ENCODE measurements around the gene SLC44A3. TPM values are rescaled to one million over a fixed set of nuclear protein-coding genes. Genes with fewer than 3 reads are reported as not detected.

Gene SLC44A3, protein sequence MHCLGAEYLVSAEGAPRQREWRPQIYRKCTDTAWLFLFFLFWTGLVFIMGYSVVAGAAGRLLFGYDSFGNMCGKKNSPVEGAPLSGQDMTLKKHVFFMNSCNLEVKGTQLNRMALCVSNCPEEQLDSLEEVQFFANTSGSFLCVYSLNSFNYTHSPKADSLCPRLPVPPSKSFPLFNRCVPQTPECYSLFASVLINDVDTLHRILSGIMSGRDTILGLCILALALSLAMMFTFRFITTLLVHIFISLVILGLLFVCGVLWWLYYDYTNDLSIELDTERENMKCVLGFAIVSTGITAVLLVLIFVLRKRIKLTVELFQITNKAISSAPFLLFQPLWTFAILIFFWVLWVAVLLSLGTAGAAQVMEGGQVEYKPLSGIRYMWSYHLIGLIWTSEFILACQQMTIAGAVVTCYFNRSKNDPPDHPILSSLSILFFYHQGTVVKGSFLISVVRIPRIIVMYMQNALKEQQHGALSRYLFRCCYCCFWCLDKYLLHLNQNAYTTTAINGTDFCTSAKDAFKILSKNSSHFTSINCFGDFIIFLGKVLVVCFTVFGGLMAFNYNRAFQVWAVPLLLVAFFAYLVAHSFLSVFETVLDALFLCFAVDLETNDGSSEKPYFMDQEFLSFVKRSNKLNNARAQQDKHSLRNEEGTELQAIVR
- 1 to 10 TPM in 1 of 2 experiments, under 1 TPM in 1; 0.42 to 1.5 TPM for total RNA-seq

DNA sequence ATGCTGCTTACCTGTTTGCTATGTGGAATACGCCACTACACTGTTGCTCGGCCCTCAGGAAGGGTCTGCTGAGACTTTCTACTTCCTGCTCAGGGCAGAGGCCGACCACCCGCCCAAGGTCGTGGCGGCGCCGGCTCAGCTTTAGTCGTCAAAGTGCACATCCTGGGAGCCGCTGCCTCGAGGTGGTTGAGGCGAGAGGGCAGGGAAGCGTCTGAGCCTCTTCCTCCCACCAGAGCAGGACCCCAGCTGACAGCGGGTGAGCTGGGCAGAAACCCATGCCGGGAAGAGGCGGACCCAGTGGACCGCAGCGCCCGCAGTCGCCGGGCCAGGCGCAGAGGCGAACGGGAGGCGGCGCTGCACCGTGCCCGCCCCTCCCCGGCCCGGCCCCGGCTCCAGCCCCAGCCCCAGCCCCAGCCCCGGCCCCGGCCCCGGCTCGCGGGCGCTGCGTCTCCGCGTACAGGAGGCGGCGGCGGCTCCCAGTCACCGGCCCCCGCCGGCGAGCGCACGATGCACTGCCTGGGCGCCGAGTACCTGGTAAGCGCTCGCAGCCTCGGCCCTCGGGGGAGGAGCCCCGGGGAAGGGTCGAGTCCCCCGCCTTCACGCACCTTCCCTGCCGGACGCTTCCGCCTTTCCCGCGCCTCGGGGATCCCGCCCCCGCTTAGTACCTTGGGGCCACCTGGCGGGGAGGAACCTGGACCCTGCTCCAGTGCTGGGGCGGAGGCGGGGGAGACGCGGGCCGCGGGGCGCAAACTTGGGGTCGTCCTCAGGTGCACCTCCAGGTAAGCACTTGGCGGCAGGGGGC lies at the start of gene SLC44A3:
Gene SLC44A3 (plus strand): TSS at position 413 of the 802 bp plus-strand sequence. CDS start 95 bp downstream, at position 508.
- ATAC-seq (ENCODE audit: low read depth): peak; percentile 75
- POLR2A ChIA-PET: no interaction called here

DNA sequence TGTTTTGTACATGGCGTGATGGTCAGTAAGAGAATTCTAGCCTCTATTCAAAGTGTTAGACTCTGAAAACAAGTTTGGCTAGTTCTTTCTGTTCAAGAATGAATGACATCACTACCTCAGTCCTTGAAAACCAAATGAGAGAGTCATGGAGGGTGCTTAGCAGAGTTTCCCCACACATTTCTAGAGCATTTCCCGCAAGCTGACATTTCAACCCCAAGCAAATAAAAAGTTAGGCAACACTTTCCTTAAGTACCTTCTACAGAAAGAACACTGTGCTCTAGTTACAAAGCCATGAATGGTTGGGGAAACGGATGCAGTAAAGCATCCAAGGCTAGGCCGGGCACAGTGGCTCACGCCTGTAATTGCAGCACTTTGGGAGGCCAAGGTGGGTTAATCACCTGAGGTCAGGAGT lies 47.9 kb upstream of the SLC44A3 start:
- no peak for ATAC-seq (ENCODE audit: low read depth)
- Mint-ChIP-seq H3K9me3 (no peaks in the 10 kb centered on the region), H3K27me3 (peaks cover 8% of the 10 kb centered on the region), H3K36me3 (no peaks in the 10 kb centered on the region), H3K4me1 (peaks cover 4% of the 10 kb centered on the region), H3K27ac (no peak overlapping the region), H3K4me3 (no peak overlapping the region)
- DNase-seq: no peak
- POLR2A ChIA-PET: no interaction called here

More for the DNA sequence above, at the start of gene SLC44A3:
- Mint-ChIP-seq H3K4me1 (peaks cover 1% of the 10 kb centered on the region), H3K4me3 (peak within 1 kb of the TSS; percentile 62), H3K27ac (no peak within 1 kb of the TSS), H3K9me3 (no peaks in the 10 kb centered on the region), H3K36me3 (no peaks in the 10 kb centered on the region), H3K27me3 (peaks cover 51% of the 10 kb centered on the region)
- DNase-seq: peak; percentile 51

DNA sequence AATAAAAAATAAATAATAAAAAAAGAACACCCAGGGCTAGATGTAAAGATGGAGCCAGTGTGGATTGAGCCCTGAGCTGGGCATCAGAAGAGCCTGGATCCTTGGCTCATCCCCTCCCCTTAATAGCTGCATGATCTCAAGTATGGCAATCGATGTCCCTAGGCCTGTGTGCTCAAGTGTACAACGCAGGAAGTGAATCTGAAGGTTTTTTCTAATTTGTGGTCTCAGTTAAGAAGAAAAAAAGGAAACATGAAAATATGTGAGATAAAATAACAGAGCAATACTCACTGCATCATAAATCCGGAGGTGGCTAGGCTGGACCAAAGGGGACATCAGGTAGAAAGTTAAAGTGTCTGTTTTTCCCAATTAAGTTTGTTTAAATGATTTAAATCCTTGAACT lies 47.3 kb upstream of the SLC44A3 start:
- Mint-ChIP-seq H3K4me1 (peaks cover 4% of the 10 kb centered on the region), H3K9me3 (no peaks in the 10 kb centered on the region), H3K36me3 (no peaks in the 10 kb centered on the region), H3K27me3 (peaks cover 10% of the 10 kb centered on the region), H3K4me3 (no peak overlapping the region), H3K27ac (no peak overlapping the region)
- no peak for DNase-seq
- ATAC-seq (ENCODE audit: low read depth): no peak
- POLR2A ChIA-PET: no interaction called here

DNA sequence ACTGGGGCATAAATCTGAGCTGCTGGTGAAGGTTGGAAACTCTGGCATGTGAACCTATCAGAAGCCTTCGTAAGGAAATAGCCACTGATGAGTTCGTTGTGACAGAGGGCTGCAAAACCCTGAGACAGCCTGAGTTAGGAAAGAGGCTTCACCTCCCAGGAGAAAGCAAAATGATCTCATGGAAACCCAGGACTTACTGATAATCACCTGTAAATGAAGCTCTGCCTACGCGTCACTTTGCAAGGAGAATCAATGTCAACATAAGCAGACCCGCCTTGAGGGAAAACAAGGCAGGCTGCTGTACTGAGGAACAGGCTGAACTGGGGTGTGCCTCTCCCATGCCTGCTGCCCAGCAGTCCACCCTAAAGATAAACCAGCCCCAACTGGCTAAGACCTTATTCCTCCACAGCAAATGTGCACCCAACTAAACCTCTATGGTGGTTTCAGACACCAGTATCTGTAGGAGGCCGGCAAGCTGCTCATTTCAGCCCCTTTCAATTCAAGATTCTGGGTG lies 46.8 kb upstream of the SLC44A3 start:
- peaks cover 4% of the 10 kb centered on the region for H3K4me1 Mint-ChIP-seq
- H3K27me3 Mint-ChIP-seq: peaks cover 13% of the 10 kb centered on the region
- no peak for ATAC-seq (ENCODE audit: low read depth)
- no peaks in the 10 kb centered on the region for H3K9me3 Mint-ChIP-seq
- DNase-seq: no peak
- H3K36me3 Mint-ChIP-seq: no peaks in the 10 kb centered on the region
- no peak overlapping the region for H3K27ac Mint-ChIP-seq
- POLR2A ChIA-PET: no interaction called here
- no peak overlapping the region for H3K4me3 Mint-ChIP-seq

DNA sequence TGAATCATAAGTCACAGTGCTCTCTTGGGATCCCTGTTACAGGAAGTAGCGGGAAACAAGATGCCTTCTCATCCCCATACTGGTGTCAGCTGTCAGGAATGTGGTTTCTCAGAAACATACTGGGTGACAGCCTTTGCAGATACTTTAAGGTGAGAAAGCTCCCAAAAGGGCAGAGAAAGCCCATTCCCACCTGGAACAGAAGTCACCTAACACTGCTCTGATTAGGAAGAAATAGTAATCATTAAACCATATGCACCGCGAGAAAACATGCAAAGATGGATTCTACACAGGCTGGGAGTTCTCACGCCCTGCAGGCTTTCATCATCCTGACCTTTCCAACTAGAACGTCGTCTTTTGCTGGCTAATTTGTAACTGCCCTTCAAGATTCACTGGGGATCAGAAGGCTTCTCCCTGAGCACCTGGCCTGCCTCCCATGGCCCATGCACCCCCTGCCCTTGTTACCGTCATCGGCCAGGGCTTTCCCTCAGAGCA lies 46.2 kb upstream of the SLC44A3 start:
- no peak for ATAC-seq (ENCODE audit: low read depth)
- no peak overlapping the region for H3K27ac Mint-ChIP-seq
- POLR2A ChIA-PET: no interaction called here
- peaks cover 4% of the 10 kb centered on the region for H3K4me1 Mint-ChIP-seq
- DNase-seq: no peak
- H3K36me3 Mint-ChIP-seq: no peaks in the 10 kb centered on the region
- H3K4me3 Mint-ChIP-seq: no peak overlapping the region
- H3K27me3 Mint-ChIP-seq: peaks cover 17% of the 10 kb centered on the region
- H3K9me3 Mint-ChIP-seq: no peaks in the 10 kb centered on the region

DNA sequence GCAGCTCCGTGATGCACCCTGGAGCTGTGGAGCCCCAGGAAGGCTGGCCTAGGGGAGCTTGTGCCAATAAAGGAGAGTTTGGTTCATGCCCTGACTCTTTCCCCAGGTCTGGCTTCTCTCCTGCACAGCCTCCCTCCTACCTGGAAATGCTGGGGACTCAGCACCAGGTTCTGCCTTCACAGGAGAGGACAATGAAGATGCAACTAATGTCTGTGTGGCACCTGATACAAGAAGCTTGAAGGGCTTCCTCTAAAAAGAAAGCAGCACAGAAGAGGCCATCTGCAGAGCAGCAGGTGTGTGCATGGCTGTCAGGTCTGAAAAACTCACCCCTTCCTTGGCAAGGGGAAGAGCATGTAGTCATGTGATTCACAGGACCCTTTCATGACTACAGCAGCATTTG lies 43.7 kb upstream of the SLC44A3 start:
- Mint-ChIP-seq H3K36me3 (no peaks in the 10 kb centered on the region), H3K4me1 (peaks cover 4% of the 10 kb centered on the region), H3K27ac (no peak overlapping the region), H3K27me3 (peaks cover 25% of the 10 kb centered on the region), H3K4me3 (no peak overlapping the region), H3K9me3 (no peaks in the 10 kb centered on the region)
- ATAC-seq (ENCODE audit: low read depth) (no peak), DNase-seq (no peak)
- POLR2A ChIA-PET: no interaction called here

DNA sequence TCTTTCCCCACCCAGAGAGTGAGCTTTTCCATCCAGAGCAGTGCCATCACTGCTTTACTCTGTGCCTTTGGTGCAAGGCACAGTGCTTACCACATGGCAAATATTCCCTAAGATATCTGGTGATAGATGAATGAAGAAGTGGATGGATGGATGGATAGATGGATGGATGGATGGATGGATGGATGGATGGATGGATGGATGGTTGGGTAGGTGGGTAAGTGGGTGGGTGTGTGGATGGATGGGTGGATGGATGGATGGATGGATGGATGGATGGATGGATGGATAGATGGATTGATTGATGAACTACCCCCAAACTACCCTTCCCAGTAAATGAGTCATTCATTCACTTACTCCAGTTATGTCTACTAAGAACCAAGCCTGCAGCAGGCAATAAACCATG lies 42.9 kb upstream of the SLC44A3 start:
- peaks cover 4% of the 10 kb centered on the region for H3K4me1 Mint-ChIP-seq
- POLR2A ChIA-PET: no interaction called here
- no peaks in the 10 kb centered on the region for H3K36me3 Mint-ChIP-seq
- no peak for ATAC-seq (ENCODE audit: low read depth)
- no peak for DNase-seq
- peaks cover 25% of the 10 kb centered on the region for H3K27me3 Mint-ChIP-seq
- no peaks in the 10 kb centered on the region for H3K9me3 Mint-ChIP-seq
- H3K4me3 Mint-ChIP-seq: no peak overlapping the region
- H3K27ac Mint-ChIP-seq: no peak overlapping the region

DNA sequence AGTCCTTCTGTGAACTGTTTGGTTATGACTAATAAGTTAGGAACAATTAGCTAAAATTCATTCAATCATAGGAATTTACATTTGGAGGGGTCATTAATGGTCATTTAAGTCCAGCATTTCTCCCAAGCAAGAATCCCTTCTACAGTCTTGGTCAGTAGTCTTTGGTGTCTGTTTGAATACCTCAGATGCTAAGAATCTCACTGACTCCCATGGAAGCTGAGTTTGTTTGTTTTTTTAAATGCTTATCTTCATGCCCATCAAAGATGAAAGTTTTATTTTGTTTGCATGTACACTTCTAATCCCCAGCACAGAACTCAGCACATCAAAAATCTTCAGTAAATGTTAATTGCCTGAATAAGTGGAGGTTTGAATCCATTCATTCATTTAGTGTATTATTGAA lies 41.3 kb upstream of the SLC44A3 start:
- no peaks in the 10 kb centered on the region for H3K4me1 Mint-ChIP-seq
- POLR2A ChIA-PET: no interaction called here
- no peaks in the 10 kb centered on the region for H3K9me3 Mint-ChIP-seq
- DNase-seq (no peak), ATAC-seq (ENCODE audit: low read depth) (no peak)
- no peak overlapping the region for H3K27ac Mint-ChIP-seq
- no peak overlapping the region for H3K4me3 Mint-ChIP-seq
- peaks cover 28% of the 10 kb centered on the region for H3K27me3 Mint-ChIP-seq
- no peaks in the 10 kb centered on the region for H3K36me3 Mint-ChIP-seq

DNA sequence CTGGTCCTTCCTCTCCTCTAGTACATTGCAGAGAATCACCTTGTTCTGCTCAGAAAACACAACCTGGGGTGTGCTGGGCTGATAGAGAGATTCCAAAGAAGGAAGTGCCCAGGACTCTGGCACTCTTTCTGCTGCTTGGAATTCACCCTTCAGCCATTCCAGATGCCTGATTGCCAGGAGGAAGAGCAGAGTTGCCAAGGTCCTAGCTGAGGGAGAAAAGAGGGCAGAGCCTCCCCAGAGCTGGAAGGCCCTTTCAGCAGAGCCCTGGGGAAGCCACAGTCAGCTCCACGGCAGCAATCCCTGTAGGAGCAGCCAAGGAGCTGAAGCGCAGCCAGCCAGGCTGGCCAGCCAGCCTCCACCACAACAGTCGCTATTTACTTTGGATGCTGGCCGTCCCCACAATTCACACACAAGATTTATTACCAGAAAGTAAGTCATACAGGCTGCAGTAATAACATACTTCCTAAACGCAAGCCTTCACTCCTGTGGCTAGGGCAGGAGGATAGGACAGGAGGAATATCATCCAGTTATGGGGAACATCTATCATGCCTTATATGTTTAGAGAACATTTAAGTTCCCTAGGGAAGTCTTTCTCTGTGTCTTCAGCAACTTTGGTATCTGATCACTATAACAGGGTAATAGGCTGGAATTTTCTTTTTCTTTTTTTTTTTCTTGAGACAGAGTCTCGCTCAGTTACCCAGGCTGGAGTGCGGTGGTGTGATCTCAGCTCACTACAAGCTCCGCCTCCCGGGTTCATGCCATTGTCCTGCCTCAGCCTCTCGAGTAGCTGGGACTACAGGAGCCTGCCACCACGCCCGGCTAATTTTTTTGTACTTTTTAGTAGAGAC lies 36.6 kb upstream of the SLC44A3 start:
- no peak for DNase-seq
- ATAC-seq (ENCODE audit: low read depth): no peak
- H3K27me3 Mint-ChIP-seq: peaks cover 27% of the 10 kb centered on the region
- no peaks in the 10 kb centered on the region for H3K4me1 Mint-ChIP-seq
- H3K36me3 Mint-ChIP-seq: no peaks in the 10 kb centered on the region
- POLR2A ChIA-PET: no interaction called here
- no peak overlapping the region for H3K27ac Mint-ChIP-seq
- H3K4me3 Mint-ChIP-seq: no peak overlapping the region
- no peaks in the 10 kb centered on the region for H3K9me3 Mint-ChIP-seq

DNA sequence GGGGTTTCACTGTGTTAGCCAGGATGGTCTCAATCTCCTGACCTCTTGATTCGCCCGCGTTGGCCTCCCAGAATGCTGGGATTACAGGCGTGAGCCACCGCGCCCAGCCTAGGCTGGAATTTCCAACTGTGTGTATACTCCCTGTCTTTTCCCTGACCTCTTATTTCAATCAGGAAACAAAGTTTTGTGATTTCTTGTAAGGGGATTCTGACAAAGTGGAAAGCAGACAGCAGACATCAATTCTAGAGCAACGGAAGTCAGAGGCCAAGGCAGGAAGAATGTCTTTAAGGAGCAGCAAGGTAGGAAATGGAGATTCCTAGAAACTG lies 36.0 kb upstream of the SLC44A3 start:
- no peaks in the 10 kb centered on the region for H3K9me3 Mint-ChIP-seq
- POLR2A ChIA-PET: no interaction called here
- H3K36me3 Mint-ChIP-seq: no peaks in the 10 kb centered on the region
- H3K4me1 Mint-ChIP-seq: no peaks in the 10 kb centered on the region
- no peak overlapping the region for H3K4me3 Mint-ChIP-seq
- no peak for DNase-seq
- H3K27ac Mint-ChIP-seq: no peak overlapping the region
- peaks cover 25% of the 10 kb centered on the region for H3K27me3 Mint-ChIP-seq
- no peak for ATAC-seq (ENCODE audit: low read depth)

DNA sequence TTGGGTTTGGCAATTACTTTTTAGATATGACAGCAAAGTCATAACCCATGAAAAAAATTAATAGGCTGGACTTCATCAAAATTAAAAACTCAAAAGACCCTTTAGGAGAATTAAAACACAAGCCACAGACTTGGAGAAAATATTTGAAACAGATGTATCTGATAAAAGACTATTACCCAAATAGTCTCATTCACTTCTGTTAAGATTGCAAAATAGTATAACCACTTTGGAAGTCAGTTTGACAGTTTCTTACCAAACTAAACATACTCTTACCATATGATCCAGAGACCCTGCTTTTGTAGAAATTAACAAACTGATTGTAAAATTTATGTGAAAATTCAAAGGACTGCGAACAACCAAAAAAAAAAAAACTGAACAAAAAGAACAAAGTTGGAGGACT lies 32.5 kb upstream of the SLC44A3 start:
- DNase-seq: no peak
- H3K4me3 Mint-ChIP-seq: no peak overlapping the region
- POLR2A ChIA-PET: no interaction called here
- peaks cover 2% of the 10 kb centered on the region for H3K4me1 Mint-ChIP-seq
- no peaks in the 10 kb centered on the region for H3K36me3 Mint-ChIP-seq
- H3K27ac Mint-ChIP-seq: no peak overlapping the region
- ATAC-seq (ENCODE audit: low read depth): no peak
- H3K9me3 Mint-ChIP-seq: no peaks in the 10 kb centered on the region
- H3K27me3 Mint-ChIP-seq: peaks cover 20% of the 10 kb centered on the region

DNA sequence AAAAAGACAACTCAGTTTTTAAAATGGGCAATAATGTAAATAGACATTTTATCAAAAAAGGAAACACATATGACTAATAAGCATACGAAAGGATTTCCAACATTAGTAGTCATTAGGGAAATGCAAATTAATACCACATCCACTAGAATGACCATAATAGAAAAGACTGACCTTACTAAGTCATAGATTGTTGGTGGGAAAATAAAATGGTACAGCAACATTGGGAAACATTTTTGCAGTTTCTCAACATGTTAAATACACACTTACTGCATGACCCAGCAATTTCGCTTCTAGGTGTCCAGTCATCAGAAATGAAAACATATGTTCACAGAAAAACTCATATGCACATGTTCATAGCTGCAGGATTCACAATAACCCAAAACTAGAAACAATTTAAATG lies 29.9 kb upstream of the SLC44A3 start:
- no peak for ATAC-seq (ENCODE audit: low read depth)

DNA sequence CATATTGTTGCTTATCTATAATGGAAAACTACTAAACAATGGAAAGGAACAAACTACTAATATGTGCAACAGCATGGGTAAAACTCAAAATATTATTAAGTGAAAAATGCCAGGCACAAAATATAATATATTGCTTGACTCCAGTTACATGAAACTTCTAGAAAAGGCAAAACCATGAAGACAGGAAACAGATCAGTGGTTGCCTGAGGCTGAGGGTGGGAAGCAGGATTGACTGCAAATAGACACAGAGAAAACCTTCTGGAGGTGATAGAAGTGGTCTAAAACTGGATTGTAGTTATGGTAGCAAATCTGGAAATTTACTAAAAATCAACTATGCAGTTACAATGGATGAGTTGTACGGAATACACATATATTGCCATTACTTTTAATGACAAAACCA lies 29.5 kb upstream of the SLC44A3 start:
- POLR2A ChIA-PET: no interaction called here
- Mint-ChIP-seq H3K4me3 (no peak overlapping the region), H3K4me1 (peaks cover 4% of the 10 kb centered on the region), H3K27ac (no peak overlapping the region), H3K27me3 (peaks cover 17% of the 10 kb centered on the region), H3K36me3 (peaks cover 2% of the 10 kb centered on the region), H3K9me3 (peaks cover 5% of the 10 kb centered on the region)
- DNase-seq: no peak
- no peak for ATAC-seq (ENCODE audit: low read depth)

More for the DNA sequence above, 29.9 kb upstream of the SLC44A3 start:
- peaks cover 17% of the 10 kb centered on the region for H3K27me3 Mint-ChIP-seq
- H3K4me1 Mint-ChIP-seq: peaks cover 2% of the 10 kb centered on the region
- POLR2A ChIA-PET: no interaction called here
- no peak overlapping the region for H3K4me3 Mint-ChIP-seq
- DNase-seq: no peak
- H3K9me3 Mint-ChIP-seq: peaks cover 3% of the 10 kb centered on the region
- no peaks in the 10 kb centered on the region for H3K36me3 Mint-ChIP-seq
- H3K27ac Mint-ChIP-seq: no peak overlapping the region
